NCI-H187 (cell line): Measurements from ENCODE around the gene C5orf22.
"Not testable (repeated sequence)": the region's sequence is repeated elsewhere in the genome, so short reads cannot be mapped to it uniquely, and the experiment has no call there.

Experiments used
- DNase-seq, 2 experiments: peaks; one replicate each; lab custom pipeline; 2025; lab: John Stamatoyannopoulos, UW

The C5orf22 gene

DNA sequence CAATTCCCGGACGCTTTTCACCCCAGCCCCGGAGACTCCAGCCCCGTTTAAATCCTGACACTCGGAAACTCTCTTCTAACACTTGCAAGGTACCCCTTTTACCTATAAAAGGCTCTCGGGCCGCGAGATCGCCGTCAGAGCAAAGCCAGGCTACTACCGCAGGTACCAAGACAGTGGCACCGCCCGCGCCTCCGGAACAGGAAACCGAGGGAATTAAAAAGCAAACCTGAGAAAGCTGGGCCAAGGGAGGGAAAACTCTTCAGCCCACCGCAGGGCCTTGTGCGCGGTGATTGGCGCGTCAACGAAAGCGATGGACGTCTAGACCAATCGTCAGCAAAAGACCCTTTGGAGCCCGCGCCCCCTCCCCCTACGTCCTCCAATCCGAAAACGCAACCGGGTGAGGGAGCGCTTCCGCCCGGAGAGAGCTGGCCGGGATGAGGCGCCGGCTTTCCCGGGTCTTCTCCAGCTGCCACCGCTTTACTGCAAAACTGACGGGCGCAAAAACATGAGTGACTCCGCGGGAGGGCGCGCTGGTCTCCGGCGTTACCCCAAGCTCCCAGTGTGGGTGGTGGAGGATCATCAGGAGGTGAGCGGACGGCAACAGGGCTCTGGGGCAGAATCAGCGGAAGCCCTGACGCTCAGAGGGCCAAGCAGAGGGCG, at the start of gene C5orf22, which contains the start of gene DROSHA:
C5orf22 (plus strand) TSS at position 414 of the 660 bp plus-strand sequence; CDS start at position 506, 92 bp downstream.
DROSHA (minus strand) TSS at position 206 of the 660 bp plus-strand sequence. CDS start 3,034 bp downstream, outside the sequence.
- DNase-seq = peak; percentile 88 to 97

- no peak for DNase-seq
These were observed 46.5 kb upstream of the C5orf22 start for GRCh38 chr5:31485376-31486207.

DNA sequence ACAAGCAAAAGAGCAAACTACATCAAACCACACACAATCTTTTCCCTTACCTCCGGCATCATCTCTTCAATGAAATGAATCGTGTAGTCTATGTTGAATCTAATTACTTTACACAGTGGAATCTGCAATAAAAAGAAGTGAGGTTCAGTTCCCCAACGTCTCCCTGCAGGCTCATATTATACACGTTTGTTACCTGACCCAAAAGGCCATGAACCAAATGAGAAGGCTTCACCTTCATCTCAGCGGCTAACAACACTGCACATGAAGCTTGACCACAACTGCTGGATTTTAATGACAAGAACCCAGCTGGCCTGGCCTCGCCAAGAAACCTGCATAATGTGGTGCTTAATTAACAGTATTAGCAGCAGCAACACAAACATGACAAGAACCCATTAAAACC, 45.7 kb upstream of the C5orf22 start:
- DNase-seq = no peak

DNA sequence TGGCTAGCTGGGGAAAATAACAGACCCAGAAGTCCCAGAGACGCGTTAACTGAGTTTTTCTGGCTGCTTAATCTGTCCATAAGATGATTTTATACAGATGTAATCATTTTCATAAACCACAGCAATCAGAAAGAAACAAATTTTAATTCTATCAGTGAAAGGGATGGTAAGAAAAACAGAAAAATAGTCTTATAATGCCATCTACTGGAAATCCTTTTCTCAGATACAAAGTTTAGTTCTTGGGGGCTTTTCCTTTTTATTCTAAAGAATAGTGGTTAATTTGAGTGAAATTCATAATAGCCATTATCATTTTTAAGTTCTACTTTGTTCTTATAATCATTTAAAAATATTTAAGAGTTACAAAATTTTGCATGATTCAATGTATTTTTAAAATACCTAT, 44.6 kb upstream of the C5orf22 start:
- no peak for DNase-seq

GRCh38 chr5:31492869-31493268, 39.2 kb upstream of the C5orf22 start:
- no peak for DNase-seq

- DNase-seq = no peak
These were observed 36.8 kb upstream of the C5orf22 start for GRCh38 chr5:31495336-31495735.

GRCh38 chr5:31496301-31496700, 35.8 kb upstream of the C5orf22 start:
- DNase-seq = no peak

GRCh38 chr5:31496891-31497290, 35.2 kb upstream of the C5orf22 start:
- no peak for DNase-seq

DNA sequence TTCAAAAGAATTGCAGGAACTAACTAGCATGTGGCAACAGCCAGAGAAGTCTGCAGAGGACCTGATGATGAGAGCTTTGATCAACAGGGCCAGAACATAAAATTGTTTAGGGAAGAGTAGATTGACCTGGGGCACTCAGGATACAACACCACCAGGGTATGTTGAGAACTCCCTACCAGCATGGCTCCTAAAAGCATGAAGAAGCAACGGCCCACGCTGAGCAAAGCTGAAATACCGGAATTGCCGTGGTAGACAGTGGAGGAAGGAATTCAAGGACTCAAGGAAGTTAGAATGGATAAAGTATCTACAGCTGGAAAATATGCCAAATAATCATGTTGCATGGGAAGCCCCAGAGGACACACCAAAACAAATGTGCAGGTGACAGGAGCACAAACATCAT, 31.8 kb upstream of the C5orf22 start:
- DNase-seq = no peak

- DNase-seq = no peak
These were observed 29.6 kb upstream of the C5orf22 start for GRCh38 chr5:31502506-31502905.

GRCh38 chr5:31504529-31504928, 27.6 kb upstream of the C5orf22 start:
- no peak for DNase-seq

DNA sequence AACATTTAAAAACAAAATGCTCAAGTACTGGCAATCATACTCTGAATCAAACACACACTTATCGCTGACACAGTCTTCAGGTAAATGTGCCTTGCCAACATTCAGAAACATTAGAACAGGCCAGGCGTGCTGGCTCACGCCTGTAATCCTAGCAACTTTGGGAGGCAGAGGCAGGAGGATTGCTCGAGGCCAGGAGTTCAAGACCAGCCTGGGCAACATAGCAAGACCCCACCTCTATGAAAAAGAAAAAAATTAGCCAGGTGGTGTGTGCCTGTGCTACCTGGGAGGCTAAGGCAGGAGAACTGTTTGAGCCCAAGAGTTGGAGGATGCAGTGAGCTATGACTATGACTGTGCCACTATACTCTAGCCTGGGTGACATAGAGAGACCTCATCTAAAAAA, 20.8 kb upstream of the C5orf22 start:
- DNase-seq = no peak

DNA sequence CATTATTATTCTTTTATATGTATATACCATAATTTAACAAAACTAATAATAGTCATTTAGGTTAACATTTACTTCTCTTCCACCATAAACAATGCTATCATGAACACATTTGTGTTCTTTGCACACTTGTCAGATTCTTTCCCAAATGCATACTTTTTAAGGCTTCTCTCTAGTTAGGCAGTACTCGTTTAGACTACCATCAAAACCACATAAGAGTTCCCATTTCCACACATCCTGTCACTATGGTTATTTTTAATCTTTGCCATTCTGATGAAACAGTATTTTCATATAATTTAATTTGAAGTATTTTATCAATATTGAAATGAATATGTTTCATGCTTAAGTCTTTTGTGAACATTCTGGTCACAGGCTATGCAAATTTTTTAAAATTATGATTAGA, 15.3 kb upstream of the C5orf22 start:
- DNase-seq = no peak

DNA sequence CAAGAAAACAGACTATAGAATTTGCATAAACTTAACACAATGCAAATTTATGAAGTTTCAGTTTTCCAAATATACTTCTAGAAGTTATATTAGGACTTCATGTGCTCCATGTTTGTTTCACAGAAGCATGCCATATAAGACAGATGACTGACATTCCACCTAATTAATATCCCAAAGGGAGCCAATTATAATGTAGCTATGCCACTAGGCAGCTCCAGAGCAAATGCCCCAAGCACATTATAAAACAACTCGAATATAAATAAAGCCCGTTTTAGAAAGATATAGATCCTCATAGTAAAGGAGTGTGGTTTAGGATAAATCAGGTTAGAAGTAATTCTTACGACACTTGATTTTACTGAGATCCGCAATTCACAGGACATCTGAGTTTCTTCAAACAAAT, 9.1 kb upstream of the C5orf22 start:
- no peak for DNase-seq

- DNase-seq = no peak
These were observed 1.4 kb upstream of the C5orf22 start for GRCh38 chr5:31530541-31531265.

- no peak for DNase-seq
These were observed 586 bp upstream of the C5orf22 start for GRCh38 chr5:31531543-31531887.

DNA sequence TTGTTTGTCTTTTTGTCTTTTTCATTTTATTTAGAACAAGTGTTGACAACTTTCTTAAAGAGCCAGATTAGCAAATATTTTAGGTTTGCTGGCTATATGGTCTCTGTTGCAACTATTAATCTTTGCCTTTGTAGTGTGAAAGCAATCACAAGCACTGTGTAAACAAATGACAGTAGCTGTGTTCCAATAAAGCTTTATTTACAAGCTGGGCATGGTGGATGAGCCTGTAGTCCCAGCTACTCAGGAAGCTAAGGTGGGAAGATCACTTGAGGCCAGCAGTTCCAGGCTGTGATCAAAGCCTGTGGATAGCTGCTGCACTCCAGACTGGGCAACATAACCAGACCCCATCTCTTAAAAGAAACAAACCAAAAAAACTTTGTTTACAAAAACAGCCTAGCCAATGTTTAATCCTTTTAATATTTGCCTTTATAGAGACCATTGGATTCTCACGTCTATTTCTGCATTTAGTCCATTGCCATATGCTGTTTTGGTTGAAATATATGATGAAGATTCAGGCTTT, 2.5 kb downstream of the C5orf22 start:
- DNase-seq = no peak

DNA sequence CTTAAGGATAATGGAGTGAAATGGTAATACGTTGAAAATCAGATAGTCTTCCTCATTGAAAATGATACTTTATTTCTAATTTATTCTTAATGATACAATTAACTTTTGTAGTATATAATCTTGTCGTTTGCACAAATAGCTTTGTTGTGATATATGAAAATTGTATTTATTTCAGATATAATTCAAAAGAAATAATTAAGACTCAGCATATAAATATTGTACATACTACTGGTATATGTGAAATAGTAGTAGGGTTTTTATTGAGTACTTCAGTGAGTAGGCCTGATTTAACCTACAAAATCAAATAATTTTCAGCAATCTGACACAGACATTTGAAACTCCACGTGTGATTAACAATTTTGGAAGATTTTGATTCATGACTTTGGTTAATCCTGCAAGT, 4.8 kb downstream of the C5orf22 start:
- no peak for DNase-seq

- DNase-seq = no peak
These were observed 5.2 kb downstream of the C5orf22 start for GRCh38 chr5:31537349-31537748.

GRCh38 chr5:31537851-31538250, 5.8 kb downstream of the C5orf22 start:
- DNase-seq = no peak

DNA sequence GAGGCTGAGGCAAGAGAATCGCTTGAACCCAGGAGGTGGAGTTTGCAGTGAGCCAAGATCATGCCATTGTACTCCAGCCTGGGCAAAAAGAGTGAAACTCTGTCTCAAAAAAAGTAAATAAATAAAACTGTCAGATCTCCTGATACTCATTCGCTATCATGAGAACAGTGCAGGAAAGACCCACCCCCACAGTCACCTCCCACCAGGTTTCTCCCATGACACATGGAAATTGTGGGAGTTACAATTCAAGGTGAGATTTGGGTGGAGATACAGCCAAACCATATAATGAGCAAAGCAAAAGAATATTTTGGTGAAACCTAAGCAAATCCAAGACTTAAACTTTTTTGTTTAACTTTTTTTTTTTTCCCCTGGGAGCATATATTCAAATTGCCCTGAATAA, 17.0 kb downstream of the C5orf22 start:
- not testable (repeated sequence) for DNase-seq

DNA sequence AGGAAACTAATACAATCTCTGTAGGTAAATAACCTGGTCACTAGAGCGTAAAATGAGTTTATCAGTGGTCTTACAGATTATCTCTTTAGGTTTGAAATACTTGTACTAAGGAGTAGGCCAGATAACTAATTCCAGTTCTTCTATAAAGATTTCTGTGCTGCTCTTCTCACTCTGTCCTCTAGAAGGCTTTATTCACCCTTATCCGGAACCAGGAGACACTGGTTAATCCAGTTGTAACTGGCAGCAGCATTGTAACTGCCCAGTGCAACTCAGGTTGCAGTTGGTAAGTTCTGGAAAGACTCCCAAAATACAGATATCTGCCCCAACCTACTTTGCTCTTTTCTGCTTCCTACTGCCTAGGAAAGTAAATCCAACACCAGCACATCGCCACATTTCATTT, 19.8 kb downstream of the C5orf22 start:
- DNase-seq = no peak

- DNase-seq = no peak
These were observed 21.8 kb downstream of the C5orf22 start for GRCh38 chr5:31553863-31554262.
